Breast epithelium (tissue), 3 donors: Measurements from ENCODE around the gene FAP.

Experiments used
- POLR2AphosphoS5 ChIP-seq, 3 donors: sonication (generic); formaldehyde crosslinking; IDR thresholded peaks; one replicate each; pipeline ENCODE4 v1.6.1; 2017; ENCODE audit warnings: antibody characterized with exemption in 3 of 3
- TF ChIP-seq, protein P1 (sequence below), 3 donors: fragments of 450-650 bp; IDR thresholded peaks; one replicate each; pipeline ENCODE4 v1.5.1; 2016 to 2017; ENCODE audit warnings: antibody characterized with exemption in 3 of 3, mild to moderate bottlenecking in 3 of 3, moderate library complexity in 3 of 3

DNA sequence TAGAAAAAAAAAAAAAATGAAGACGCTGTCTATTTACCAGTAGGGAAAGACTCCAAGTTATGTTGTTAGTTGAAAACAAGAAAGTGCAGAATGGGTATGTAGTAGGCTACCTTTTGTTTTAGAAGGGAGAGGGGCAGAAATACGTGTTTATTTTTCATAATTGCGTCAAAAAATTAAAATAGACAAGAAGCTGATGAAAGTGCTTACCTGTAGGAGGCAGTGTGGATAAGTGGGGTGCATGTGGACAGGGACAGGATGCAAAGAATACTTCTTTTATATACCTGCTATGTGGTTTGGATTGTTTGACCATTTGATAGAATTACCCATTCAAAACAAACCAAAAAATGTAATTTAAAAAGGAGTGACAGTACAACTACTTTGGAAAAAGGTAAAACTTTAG, 88.2 kb downstream of the FAP start:
- TF ChIP-seq, protein P1, sequence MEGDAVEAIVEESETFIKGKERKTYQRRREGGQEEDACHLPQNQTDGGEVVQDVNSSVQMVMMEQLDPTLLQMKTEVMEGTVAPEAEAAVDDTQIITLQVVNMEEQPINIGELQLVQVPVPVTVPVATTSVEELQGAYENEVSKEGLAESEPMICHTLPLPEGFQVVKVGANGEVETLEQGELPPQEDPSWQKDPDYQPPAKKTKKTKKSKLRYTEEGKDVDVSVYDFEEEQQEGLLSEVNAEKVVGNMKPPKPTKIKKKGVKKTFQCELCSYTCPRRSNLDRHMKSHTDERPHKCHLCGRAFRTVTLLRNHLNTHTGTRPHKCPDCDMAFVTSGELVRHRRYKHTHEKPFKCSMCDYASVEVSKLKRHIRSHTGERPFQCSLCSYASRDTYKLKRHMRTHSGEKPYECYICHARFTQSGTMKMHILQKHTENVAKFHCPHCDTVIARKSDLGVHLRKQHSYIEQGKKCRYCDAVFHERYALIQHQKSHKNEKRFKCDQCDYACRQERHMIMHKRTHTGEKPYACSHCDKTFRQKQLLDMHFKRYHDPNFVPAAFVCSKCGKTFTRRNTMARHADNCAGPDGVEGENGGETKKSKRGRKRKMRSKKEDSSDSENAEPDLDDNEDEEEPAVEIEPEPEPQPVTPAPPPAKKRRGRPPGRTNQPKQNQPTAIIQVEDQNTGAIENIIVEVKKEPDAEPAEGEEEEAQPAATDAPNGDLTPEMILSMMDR (IDR thresholded peaks at IDR 0.05), result no peak
- TF ChIP-seq POLR2AphosphoS5 (IDR thresholded peaks at IDR 0.05), result no peak
